ENCODE results near the gene SLC15A3.
"Not testable (repeated sequence)": the region's sequence is repeated elsewhere in the genome, so short reads cannot be mapped to it uniquely, and the experiment has no call there.

GRCh38 chr11:60974316-60974715 lies 22.3 kb upstream of the SLC15A3 start:
- TF ChIP-seq CTCF (IDR thresholded peaks at IDR 0.05); POLR2AphosphoS5 (IDR thresholded peaks at IDR 0.05; ENCODE audit: insufficient read depth in 1 of 2, low read depth in 1 of 2); POLR2A (IDR thresholded peaks at IDR 0.05): not testable (repeated sequence)
